ENCODE data around the gene ARMC8.
A peak's percentile ranks its signal among the peaks of the same experiment; 100 is the strongest.

ARMC8 gene

GRCh38 chr3:138327831-138328230, 140.7 kb downstream of the ARMC8 start:
- no peak for DNase-seq
- Histone ChIP-seq H3K36me3 (ENCODE audit: insufficient read depth, low read length) (no peaks in the 10 kb centered on the region), H3K9ac (ENCODE audit: low read depth, low read length) (no peak overlapping the region), H3K9me3 (ENCODE audit: insufficient read depth, low read length, severe bottlenecking) (no peaks in the 10 kb centered on the region), H3K4me1 (ENCODE audit: insufficient read depth, low read length) (peaks cover 19% of the 10 kb centered on the region), H3K27ac (ENCODE audit: low read length) (no peak overlapping the region), H3K4me3 (ENCODE audit: low read depth in 1 of 2, low read length in 2 of 2) (no peak overlapping the region), H4K20me1 (ENCODE audit: insufficient read depth, low read length) (no peaks in the 10 kb centered on the region), H3K4me2 (ENCODE audit: insufficient read depth, low read length) (no peak overlapping the region), H3K79me2 (ENCODE audit: insufficient read depth, low read length) (no peaks in the 10 kb centered on the region), H2AFZ (ENCODE audit: low read depth, low read length) (no peak overlapping the region), H3K27me3 (ENCODE audit: insufficient read depth, low read length, poor library complexity) (peaks cover 19% of the 10 kb centered on the region)
- ATAC-seq (ENCODE audit: insufficient read depth, low read depth) = no peak
- TF ChIP-seq CTCF (IDR thresholded peaks at IDR 0.05; ENCODE audit: borderline replicate concordance, extremely low read depth, low read length, poor library complexity, severe bottlenecking) (no peak), EZH2 (IDR thresholded peaks at IDR 0.05; ENCODE audit: borderline replicate concordance, low read depth, low read length, severe bottlenecking) (no peak)

- Histone ChIP-seq H3K9ac (ENCODE audit: low read depth, low read length) (no peak overlapping the region), H3K79me2 (ENCODE audit: insufficient read depth, low read length) (no peaks in the 10 kb centered on the region), H4K20me1 (ENCODE audit: insufficient read depth, low read length) (no peaks in the 10 kb centered on the region), H3K4me1 (ENCODE audit: insufficient read depth, low read length) (peaks cover 19% of the 10 kb centered on the region), H3K36me3 (ENCODE audit: insufficient read depth, low read length) (no peaks in the 10 kb centered on the region), H3K4me2 (ENCODE audit: insufficient read depth, low read length) (peak overlapping the region; percentile 94), H2AFZ (ENCODE audit: low read depth, low read length) (peak overlapping the region; percentile 83; the same call in 1 of the 2 replicates), H3K4me3 (ENCODE audit: low read depth in 1 of 2, low read length in 2 of 2) (peak overlapping the region in 1 of 2 experiments; percentile 63; a peak in 2 of 4 replicates), H3K9me3 (ENCODE audit: insufficient read depth, low read length, severe bottlenecking) (no peaks in the 10 kb centered on the region), H3K27ac (ENCODE audit: low read length) (no peak overlapping the region), H3K27me3 (ENCODE audit: insufficient read depth, low read length, poor library complexity) (peaks cover 19% of the 10 kb centered on the region)
- peak; percentile 50 for TF ChIP-seq CTCF (IDR thresholded peaks at IDR 0.05; ENCODE audit: borderline replicate concordance, extremely low read depth, low read length, poor library complexity, severe bottlenecking)
- no peak for TF ChIP-seq EZH2 (IDR thresholded peaks at IDR 0.05; ENCODE audit: borderline replicate concordance, low read depth, low read length, severe bottlenecking)
- no peak for ATAC-seq (ENCODE audit: insufficient read depth, low read depth)
- DNase-seq = no peak
Observed at GRCh38 chr3:138328341-138328740, 141.2 kb downstream of the ARMC8 start.

- Histone ChIP-seq H3K4me3 (ENCODE audit: low read depth in 1 of 2, low read length in 2 of 2) (peak within 1 kb of the TSS; percentile 23 to 63; a peak in 3 of 4 replicates), H3K27ac (ENCODE audit: low read length) (no peak within 1 kb of the TSS; the same call in 1 of the 2 replicates), H3K36me3 (ENCODE audit: insufficient read depth, low read length) (no peaks in the 10 kb centered on the region), H3K79me2 (ENCODE audit: insufficient read depth, low read length) (no peaks in the 10 kb centered on the region), H3K9me3 (ENCODE audit: insufficient read depth, low read length, severe bottlenecking) (no peaks in the 10 kb centered on the region), H3K9ac (ENCODE audit: low read depth, low read length) (peak within 1 kb of the TSS; percentile 52), H2AFZ (ENCODE audit: low read depth, low read length) (peak within 1 kb of the TSS; percentile 83), H4K20me1 (ENCODE audit: insufficient read depth, low read length) (no peaks in the 10 kb centered on the region), H3K4me1 (ENCODE audit: insufficient read depth, low read length) (peaks cover 19% of the 10 kb centered on the region), H3K27me3 (ENCODE audit: insufficient read depth, low read length, poor library complexity) (peaks cover 13% of the 10 kb centered on the region), H3K4me2 (ENCODE audit: insufficient read depth, low read length) (peak within 1 kb of the TSS; percentile 94)
- peak; percentile 92 for DNase-seq
- TF ChIP-seq CTCF (IDR thresholded peaks at IDR 0.05; ENCODE audit: borderline replicate concordance, extremely low read depth, low read length, poor library complexity, severe bottlenecking) (peak; percentile 85), EZH2 (IDR thresholded peaks at IDR 0.05; ENCODE audit: borderline replicate concordance, low read depth, low read length, severe bottlenecking) (no peak)
- ATAC-seq (ENCODE audit: insufficient read depth, low read depth) = peak; percentile 97
Observed at GRCh38 chr3:138329127-138329983, 142.3 kb downstream of the ARMC8 start, which contains the start of gene NME9. Gene NME9, minus strand, starts transcription at chr3:138329851. Its CDS starts 516 bp downstream, at chr3:138329335.
